ENCODE results near the gene ATP9A.

ATP9A gene

GRCh38 chr20:51802170-51802751 is 34.1 kb upstream of the ATP9A start, which contains the start of gene SALL4:
Gene SALL4, minus strand, starts transcription at chr20:51802521. Its CDS starts 113 bp downstream, at chr20:51802408.
- peaks cover 57% of the 10 kb centered on the region for H3K27me3 ChIP-seq
- H3K9me3 ChIP-seq, result no peaks in the 10 kb centered on the region; the same call in 1 of the 2 replicates
- H3K4me3 ChIP-seq (ENCODE audit: low read depth, low read length), result peak within 1 kb of the TSS; percentile 56
- no peaks in the 10 kb centered on the region for H3K36me3 ChIP-seq
- TF ChIP-seq, protein P1, sequence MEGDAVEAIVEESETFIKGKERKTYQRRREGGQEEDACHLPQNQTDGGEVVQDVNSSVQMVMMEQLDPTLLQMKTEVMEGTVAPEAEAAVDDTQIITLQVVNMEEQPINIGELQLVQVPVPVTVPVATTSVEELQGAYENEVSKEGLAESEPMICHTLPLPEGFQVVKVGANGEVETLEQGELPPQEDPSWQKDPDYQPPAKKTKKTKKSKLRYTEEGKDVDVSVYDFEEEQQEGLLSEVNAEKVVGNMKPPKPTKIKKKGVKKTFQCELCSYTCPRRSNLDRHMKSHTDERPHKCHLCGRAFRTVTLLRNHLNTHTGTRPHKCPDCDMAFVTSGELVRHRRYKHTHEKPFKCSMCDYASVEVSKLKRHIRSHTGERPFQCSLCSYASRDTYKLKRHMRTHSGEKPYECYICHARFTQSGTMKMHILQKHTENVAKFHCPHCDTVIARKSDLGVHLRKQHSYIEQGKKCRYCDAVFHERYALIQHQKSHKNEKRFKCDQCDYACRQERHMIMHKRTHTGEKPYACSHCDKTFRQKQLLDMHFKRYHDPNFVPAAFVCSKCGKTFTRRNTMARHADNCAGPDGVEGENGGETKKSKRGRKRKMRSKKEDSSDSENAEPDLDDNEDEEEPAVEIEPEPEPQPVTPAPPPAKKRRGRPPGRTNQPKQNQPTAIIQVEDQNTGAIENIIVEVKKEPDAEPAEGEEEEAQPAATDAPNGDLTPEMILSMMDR (IDR thresholded peaks at IDR 0.05; ENCODE audit: low read depth, low read length), result no peak
- H3K4me1 ChIP-seq, result no peaks in the 10 kb centered on the region
- peak; percentile 27 for DNase-seq

DNA sequence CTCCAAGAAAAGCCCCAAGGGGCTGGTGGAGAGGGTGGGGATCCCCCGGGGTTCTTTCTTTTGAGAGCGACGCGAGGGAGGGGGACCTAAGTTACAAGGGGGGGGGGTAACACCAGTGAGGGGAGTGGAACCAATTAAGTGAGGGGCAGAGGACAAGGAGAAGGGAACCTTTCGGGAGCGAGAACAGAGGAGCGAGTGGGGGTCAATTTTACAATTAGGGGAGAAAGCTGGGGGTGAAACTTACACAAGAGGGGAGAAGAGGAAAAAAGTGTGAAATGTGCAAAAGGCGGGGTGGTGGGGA is 33.6 kb upstream of the ATP9A start:
- Histone ChIP-seq H3K4me1 (no peaks in the 10 kb centered on the region), H3K36me3 (no peaks in the 10 kb centered on the region), H3K9me3 (no peaks in the 10 kb centered on the region; the same call in 1 of the 2 replicates), H3K27me3 (peaks cover 57% of the 10 kb centered on the region), H3K4me3 (ENCODE audit: low read depth, low read length) (peak overlapping the region; percentile 56)
- DNase-seq, result no peak
- TF ChIP-seq, protein P1 (IDR thresholded peaks at IDR 0.05; ENCODE audit: low read depth, low read length), result no peak

GRCh38 chr20:51801122-51801822 is 33.1 kb upstream of the ATP9A start:
- Histone ChIP-seq H3K9me3 (no peaks in the 10 kb centered on the region; the same call in 1 of the 2 replicates), H3K4me1 (no peaks in the 10 kb centered on the region), H3K27me3 (peaks cover 57% of the 10 kb centered on the region), H3K4me3 (ENCODE audit: low read depth, low read length) (peak overlapping the region; percentile 56), H3K36me3 (no peaks in the 10 kb centered on the region)
- peak; percentile 12 for DNase-seq
- TF ChIP-seq, protein P1 (IDR thresholded peaks at IDR 0.05; ENCODE audit: low read depth, low read length), result peak; percentile 7; the same call in 1 of the 2 replicates

- Histone ChIP-seq H3K27me3 (peaks cover 57% of the 10 kb centered on the region), H3K9me3 (no peaks in the 10 kb centered on the region; the same call in 1 of the 2 replicates), H3K36me3 (no peaks in the 10 kb centered on the region), H3K4me3 (ENCODE audit: low read depth, low read length) (peak overlapping the region; percentile 56), H3K4me1 (no peaks in the 10 kb centered on the region)
- no peak for DNase-seq
- TF ChIP-seq, protein P1 (IDR thresholded peaks at IDR 0.05; ENCODE audit: low read depth, low read length), result no peak
These were observed 32.6 kb upstream of the ATP9A start for GRCh38 chr20:51800872-51801121.

DNA sequence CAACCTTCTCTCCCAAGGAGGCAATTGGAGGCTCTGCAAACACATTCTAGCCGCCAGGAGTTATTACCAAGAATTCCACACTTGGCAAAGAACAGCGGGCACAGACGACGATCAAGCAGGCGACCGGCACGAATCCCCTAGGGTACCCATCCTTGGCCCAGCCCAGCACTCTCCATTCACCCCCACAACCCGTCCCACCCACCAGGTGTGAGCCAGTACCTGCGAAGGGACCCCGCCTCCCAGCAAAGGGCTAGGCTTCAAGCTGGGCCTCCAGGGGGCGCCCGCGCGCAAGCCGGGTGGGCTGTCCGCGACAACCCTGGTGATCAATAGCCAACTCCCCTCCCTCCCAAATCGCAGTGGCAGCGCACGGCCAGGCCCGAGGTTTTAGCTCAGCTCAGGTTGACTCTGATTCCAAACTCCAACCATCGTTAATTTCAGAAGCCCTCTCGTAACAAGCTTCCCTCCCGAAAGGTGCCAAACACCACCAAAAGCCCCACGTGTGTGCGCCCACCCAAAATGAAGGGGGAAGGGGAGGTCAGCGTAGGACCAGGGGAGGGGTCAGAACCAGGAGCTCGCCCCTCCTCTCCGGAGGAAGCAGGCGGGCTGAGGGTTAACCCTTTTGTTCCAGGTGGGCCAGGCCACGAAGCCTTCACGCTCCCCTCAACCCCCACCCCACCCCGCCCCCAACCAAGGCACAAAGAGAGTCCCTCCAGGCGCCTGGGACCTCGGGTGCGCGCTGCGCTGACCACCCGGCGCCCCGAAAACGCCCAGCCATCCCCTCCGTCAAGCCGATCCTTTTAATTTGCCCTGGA is 32.1 kb upstream of the ATP9A start:
- Histone ChIP-seq H3K4me1 (no peaks in the 10 kb centered on the region), H3K27me3 (peaks cover 57% of the 10 kb centered on the region), H3K36me3 (no peaks in the 10 kb centered on the region), H3K4me3 (ENCODE audit: low read depth, low read length) (peak overlapping the region; percentile 56), H3K9me3 (no peaks in the 10 kb centered on the region; the same call in 1 of the 2 replicates)
- DNase-seq, result peak; percentile 80
- TF ChIP-seq, protein P1 (IDR thresholded peaks at IDR 0.05; ENCODE audit: low read depth, low read length), result peak; percentile 91

Data from BE2C (cell line).